GM19468 (cell line): ENCODE measurements around the gene USP22.

Experiments used
- ATAC-seq: cut with Tn5 transposase; IDR thresholded peaks from one replicate; pipeline ENCODE4 v1.9.1; 2021; ENCODE audit warnings: mild to moderate bottlenecking, moderate library complexity, moderate number of reproducible peaks; ENCODE audit not compliant: unreplicated experiment; ENCODE audit errors: extremely low read depth

Gene USP22

DNA sequence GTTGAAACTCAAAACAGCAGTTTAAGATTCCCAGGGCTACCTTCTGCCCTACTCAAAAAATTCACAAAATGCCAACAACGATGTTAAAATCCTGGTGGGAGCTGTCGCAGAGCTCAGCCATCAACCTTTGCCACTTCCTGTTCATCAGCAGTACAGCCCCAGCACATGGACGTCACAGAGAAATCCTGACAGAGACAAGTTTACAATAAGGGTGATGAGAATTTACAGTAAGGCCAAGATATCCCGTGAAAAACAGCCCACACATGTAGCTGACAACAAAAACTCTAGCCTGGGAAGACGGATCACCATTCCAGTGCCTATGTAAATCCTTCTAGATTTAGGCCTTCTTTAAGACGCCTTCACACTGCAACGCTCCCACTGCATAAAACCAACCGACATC, 18.8 kb downstream of the USP22 start:
- no peak for ATAC-seq

DNA sequence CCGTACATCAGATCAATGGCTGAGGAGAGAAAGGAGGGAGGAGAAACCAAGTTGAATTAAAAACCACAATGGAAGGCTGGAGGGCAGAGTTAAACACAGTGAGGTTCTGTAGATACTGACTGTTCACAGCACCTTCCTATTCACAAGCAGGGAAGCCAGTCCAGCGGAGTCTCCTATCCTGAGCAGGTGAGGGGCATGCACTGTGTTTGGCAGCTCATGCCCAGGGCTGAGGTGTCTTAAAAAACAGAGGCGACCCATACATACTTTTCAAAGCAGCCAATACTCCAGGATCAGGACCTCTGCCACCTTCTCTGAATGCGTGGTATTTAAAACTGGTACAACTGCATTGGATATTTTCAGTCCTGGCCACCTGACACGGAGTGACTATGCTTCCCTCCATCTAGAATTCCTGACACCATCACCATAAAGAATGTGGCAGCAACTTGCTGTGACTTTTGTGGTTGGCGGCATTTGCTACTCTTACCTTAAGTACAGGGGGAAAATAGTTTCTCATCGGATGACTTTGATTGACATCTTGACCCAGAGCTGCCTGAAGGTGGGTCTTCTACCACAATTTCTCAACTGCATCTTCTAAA, 21.5 kb downstream of the USP22 start:
- no peak for ATAC-seq

DNA sequence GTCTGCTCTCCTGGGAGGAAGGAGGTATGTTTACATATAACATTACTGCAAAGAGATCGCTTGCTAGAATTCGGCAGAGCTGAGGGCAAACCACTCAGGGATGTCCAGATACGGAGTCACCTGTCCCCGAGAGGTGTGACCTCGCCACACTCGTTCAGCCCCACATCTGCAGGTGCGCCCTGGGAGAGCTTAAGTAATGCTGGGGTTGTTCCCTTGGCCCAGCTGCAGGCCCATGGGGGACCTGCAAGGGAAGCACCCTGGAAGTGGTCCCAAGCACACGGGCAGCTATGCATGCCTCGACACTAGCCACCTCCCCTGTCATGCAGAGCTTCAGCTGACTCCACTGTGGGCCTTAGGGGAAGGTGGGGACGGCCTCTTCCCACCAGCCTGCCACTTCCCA, 22.2 kb downstream of the USP22 start:
- ATAC-seq = no peak

DNA sequence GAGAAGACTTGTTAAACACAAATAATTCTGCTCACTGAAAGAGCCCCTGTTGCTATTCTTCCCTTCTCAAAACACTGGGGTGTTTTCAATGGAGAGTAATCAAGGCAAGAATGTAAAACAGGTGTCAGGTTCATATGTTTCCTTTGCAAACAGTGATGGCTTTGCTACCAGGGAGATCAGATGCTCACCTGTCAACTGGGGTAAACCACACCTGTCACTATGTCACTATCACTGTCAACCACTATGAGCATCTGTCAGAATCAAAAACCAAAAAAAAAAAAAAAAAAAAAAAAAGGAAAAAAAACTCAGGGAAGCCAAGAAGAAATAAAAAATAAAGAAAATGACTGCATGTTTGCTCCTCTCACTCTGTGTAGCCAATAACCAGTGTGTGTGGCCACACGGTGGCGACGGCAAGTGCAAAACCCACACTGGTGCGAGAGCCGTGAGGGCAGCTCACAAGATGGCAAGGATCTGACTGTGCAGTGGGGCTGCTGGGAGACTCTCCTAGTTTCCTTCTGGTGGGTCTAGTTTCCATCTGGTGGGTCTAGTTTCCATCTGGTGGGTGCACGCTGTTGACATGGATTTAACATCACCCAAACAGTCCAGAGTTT, 22.7 kb downstream of the USP22 start:
- ATAC-seq = no peak

DNA sequence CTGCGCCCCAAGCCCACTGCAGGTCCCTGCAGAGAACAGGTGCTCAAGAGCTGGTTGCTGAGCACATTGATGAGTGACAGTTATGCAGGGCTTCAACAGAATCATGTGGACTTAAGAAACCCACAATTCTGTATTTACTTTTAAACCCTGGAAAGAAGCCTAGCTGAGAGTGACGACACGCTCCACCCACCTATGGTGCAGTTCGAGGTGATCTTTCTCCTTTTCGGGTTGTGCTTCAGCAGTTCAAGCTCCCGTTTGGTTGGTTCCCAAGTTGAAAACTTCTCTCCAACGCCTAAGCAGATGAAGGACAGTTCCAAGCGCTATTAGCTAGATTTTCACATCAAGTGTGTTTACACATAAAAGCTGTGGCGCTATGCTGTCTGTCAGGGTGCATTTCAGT, 23.9 kb downstream of the USP22 start:
- ATAC-seq = no peak

DNA sequence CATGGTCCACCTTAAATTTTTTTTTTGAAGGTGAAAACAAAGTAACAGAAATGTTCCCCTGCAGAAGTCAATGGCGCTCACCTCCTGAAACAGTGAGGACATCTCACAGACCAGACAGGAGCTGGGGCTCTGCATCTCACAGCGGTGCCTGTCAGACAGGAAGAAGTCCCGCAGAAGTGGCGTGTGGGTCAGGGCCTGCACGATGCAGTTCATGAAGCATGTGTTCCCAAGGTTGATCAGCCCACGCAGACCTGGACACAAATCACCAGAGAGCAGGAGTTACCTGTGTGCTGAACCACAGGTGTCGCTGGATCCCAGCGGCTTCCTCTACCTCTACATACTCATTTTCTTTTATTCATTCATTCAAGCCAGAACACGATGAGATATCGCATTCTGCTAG, 24.9 kb downstream of the USP22 start:
- ATAC-seq = no peak

DNA sequence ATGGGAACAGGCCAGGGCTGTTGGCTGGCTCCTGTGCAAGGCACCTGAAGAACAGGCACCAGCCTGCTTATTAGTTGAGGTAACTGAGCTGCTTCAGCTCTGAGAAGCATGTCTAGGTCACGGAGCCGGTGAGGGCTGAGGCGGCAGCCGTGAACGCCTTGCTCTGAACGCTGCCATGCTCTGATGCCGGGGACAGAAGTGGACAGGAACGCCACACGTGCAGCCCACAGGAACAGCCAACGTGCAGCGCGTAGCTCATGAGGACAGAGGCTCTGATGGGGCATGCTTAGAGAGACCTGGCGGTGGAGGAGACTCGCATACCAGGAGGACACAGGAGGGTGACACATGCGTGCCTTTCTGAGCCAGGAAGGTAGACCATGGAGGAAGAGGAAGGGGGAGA, 25.6 kb downstream of the USP22 start:
- no peak for ATAC-seq

DNA sequence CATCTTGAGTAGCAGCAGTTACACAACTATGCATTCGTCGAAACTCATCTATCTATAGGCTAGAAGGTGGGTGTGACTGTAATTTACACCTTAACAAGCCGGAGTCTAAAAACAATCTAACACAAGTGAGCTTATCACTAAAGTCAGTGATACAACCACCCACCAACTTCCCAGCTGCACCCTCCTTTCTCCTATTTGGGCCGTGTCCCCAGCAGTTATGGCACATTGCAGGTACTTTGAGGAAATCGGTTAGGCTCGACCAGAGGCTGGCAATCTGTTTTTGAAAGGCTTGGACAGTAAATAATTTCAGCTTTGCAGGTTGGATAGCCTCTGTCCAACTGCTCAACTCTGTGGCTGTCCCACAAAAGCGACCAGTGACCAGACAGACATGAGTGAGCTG, 26.0 kb downstream of the USP22 start:
- ATAC-seq = no peak

DNA sequence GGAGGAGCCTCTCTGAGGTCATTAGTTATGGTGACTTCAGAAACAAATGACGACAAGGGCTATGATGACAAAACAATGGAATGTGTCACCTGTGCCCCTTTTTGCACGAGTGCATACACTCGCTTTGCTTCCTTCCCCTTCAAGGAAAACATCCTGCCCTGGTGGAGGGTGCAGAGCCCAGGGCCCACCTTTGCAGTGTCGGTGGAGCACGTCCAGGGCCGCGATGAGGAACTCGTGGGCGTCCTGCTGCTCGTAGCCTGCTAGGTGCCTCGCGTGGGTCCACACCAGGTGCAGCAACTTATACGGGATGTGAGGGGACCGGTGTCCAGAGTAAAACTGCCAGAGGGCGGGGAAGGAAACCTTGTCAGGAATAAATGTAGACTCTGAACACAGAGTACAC, 27.2 kb downstream of the USP22 start:
- no peak for ATAC-seq

DNA sequence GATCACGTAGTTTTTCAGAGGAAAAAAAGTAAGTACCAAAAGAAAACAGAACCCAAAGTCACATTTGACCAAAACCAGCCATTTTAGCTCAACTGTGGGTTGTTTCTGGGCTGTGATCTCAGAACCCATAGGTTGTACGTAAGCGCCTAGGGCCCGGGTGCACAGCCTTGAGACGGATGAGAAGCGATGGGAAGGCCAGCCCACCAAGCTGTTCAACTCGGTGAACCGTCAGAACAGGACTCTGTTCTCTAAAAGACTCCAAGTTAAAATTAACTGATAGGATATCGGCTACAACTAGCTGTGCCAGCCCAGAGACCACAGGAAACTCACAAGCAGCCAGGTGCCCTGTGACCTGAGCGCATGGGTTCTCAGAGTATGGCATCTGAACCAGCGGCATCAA, 28.3 kb downstream of the USP22 start:
- ATAC-seq = no peak

DNA sequence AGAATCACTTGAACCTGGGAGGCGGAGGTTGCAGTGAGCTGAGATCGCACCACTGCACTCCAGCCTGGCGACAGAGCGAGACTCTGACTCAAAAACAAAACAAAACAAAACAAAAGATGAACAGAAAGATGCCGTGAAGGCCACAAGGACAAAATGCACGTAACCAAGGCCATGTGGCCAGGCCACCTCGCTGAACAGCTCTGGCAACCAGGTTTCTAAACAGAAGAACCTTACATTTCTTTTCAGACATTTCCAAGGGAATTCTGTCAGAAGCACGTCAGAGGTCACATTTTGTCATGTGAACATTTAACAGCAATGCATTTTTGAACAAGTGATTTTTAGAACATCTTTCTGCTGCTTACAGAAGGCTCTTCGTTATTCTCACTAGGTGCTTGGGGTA, 28.8 kb downstream of the USP22 start:
- no peak for ATAC-seq

DNA sequence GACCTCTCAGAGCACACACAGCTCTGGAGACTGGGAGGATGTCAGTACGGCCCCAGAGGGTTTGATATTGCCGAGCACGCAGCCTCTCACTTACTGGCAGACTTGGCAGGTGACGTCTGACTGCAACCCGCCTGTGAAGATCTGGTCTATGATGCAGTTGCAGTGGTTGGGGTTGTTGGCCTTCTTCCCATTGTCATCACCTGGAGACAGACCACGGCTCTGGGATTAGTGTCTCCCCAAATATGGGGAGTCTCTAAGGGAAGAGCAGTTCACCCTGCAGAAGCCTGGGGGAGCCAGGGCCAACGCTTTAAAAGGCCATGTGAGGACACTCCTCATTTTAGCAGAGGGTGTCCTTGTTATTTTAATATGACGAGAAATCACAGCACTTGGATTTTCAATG, 30.1 kb downstream of the USP22 start:
- no peak for ATAC-seq

DNA sequence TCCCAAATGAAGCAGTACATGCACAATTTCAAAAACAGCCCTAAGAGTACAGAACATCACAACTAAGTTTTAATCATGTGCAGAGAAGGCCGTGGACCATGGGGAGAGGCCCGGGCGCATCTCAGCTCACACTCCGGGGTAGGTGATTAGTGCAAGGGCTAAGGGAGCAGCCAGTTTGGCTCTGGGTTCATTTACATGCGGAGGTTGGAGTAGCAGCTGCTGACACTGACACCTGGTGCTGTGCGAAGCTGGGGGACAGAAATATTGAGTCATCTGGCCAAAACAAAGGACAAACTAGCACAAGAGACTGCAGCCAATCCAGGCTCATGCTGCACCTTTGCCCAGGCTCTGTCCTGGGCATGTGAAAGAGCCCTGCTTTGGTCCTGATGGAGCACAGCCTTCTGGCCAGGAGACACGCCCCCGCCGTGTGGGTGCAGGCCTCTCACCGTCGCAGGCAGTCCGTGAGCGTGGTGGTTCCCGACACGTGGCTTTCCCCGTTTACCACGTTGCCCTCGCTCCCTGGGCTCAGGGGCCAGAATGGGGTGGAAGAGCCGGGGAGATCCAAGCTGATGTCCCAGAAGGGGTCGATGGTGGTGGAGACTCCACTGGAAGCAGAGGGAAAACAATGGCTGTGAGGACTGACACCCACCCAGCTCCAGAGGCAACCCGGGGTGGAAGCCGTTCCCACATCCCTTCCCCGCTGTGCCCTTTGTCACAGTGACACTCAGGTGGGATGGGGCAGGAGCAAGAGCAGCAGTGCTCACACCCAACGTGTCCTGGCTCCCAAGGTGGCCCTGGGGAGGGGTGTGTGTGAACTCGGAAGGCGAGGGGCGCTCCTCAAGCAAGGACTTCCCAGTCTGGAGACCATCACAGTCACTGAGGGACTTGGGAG, 31.9 kb downstream of the USP22 start:
- ATAC-seq = no peak

DNA sequence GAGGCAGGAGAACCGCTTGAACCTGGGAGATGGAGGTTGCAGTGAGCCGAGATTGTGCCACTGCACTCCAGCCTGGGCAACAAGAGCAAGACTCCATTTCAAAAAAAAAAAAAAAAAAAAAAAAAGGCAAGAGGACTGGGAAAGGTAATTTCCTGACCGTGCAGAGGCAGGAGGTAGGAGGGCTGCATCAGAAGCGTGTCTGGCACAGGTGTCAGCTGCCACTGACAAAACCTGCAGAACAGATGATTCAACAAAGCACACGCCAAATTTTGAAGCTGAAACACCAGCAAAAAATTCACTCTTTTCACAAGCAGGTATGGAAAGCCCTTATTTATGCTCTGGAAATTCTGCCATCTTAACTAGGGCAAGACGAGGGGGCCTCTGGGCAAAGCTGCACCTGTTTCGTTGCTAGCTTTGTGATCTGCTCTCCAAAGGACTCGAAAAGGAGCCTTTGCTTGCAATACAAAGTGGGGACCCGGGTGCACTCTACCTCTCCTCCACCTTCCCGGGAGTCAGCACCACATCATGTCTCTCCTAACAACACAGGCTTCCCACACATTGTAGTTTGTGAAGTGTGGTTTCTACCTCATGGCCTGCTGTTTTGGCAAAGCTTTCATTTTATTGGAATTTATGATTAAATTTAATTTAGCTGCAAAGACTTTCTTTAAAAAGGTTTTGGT, 33.7 kb downstream of the USP22 start:
- no peak for ATAC-seq

DNA sequence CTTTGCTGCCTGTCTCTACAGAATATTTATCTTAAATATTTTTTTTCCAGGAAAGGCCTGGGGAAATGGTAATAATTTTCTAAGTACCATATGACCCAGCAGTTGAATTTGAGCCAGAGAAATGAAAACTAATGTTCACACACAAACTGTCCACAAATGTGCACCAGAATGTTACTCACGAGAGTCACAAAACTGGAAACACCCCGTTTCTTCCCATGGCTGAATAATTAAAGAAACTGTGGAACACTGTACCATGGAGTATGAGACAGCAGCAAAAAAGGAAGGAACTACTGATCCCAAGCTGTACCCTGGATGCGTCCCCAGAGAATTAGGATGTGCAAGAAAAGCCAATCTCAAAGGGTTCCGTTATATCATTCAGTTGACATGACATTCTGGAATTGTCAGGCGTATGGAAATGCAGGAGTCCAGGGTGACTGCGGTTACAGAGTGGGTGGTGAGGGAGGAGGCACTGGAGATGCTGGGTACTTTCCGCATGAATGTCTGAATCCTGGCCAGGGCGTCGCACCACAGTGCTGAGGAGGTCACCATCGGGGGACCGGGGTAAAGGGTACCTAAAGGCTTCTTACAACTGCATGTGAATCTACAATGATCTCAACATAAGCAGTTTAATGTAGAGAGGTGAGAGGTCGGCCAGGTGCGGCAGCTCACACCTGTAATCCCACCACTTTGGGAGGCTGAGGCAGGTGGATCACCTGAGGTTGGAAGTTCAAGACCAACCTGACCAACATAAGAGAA, 34.5 kb downstream of the USP22 start:
- no peak for ATAC-seq

DNA sequence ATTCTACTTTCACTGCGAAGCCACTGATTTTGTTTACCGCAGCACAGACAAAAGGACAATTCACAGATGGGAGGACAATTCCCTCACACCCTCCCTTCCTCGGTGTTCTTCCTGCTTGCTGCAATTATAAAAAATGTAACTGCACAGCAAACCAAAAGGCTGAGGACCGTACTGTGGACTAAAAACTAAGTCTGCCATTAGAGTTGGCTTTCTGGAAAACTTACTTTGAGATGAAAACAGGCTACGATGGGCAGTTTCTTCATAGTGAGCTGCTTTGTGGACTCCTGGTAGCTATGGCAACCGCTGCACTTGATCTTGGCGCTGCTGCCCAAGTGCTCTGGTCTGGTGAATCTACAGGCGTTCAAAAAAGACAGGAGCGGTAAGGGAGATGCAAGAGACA, 35.2 kb downstream of the USP22 start:
- ATAC-seq = no peak

DNA sequence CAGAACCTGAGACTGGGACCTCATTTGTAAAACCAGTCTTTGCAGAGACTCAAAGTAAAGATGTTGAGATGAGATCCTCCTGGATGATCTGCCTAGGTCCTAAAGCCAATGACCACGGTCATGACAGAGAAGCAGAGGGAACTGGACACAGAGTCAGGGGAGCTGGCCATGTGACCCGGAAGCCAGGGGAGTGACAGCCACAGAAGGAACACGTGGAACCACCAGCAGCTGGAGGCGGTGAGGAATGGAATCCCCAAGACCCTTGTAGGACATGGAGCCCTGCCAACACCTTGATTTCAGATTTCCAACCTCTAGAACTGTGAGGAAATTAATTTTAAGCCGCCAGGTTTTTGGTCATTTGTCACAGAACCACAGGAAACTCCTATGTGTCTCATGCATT, 37.0 kb downstream of the USP22 start:
- ATAC-seq = no peak

DNA sequence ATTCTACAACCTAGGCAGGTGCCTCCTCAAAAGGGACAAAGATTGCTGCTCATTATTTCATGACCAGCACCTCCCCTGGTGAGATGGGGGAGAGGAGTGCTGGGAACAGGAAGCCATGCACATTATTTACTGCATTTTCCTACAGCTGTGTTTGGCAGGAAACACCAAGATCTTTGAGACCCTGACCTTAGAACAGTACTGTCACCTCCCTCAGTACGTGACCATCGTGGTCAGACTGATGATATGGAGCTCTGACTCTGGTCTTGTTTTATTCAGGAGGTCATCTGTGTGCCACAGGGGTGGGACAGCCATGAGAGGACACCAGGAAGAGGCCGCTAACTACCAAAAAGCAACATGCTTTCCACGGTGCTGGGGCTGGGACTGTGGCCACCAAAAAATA, 37.4 kb downstream of the USP22 start:
- ATAC-seq = no peak

DNA sequence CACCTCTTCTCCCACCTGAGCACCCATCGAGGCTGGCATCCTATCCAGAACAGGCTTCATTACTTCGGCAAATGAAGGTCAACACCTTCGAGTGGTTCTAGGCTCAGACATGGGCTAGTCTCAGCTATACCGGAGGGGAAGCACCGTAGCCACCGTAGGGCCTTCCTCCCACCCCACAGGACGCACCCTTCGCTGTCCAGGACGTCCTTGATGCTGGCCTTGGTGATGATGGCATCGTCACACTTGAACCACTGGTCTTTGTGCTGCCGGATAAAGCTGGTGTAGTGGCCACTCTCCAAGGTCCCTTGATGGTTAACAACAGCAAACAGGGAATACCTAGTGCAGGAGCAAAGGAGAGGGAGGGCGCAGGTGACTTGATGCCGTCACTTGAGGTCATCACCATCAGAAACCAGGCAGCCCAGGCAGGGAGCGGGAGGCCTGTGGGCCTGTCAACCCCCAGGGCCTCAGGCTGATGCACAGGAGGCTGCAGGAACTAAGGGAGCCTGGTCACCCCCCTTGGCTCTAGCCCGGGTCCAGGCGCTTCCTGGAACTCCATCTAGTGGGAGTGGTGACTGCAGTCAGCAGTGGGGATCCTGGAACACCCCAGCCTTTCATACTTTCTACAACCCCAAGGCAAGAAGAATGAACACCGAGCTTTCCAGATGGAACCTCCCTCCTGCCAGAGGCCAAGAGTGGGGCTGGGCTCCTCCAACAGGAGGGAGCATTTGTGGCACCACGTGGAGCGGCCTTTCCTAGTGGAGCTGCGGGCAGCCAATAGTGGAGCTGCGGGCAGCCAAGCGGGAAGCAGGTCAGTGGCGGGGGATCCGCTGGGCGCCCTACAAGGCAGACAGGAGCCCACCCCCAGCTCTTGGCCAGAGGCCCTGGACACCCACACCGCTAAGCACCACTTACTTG, 38.5 kb downstream of the USP22 start:
- no peak for ATAC-seq
